HepG2 (cell line): Measurements from ENCODE around the gene RTEL1. TPM values are rescaled to one million over a fixed set of nuclear protein-coding genes. Genes with fewer than 3 reads are reported as not detected.

Source experiments
- CBFB ChIP-seq: sonication (generic); formaldehyde crosslinking; IDR thresholded peaks from 2 replicates; pipeline ENCODE4 v1.4.0; 2020; ENCODE audit warnings: missing genetic modification reagents
- EP300 ChIP-seq, 3 experiments: sonication (generic) in 1 of 3; formaldehyde crosslinking in 1 of 3; IDR thresholded peaks; 2 replicates each; pipeline versions ENCODE4 v1.5.1 to v1.6.1; 2011 to 2020; ENCODE audit warnings: low read depth in 2 of 3, low read length in 2 of 3, borderline replicate concordance in 1 of 3, improper control_type of control experiment in 1 of 3, mild to moderate bottlenecking in 1 of 3, missing genetic modification reagents in 1 of 3, moderate library complexity in 1 of 3
- FOSL2 ChIP-seq: sonication (generic); formaldehyde crosslinking; IDR thresholded peaks from 2 replicates; pipeline ENCODE4 v1.4.0; 2020; ENCODE audit warnings: missing genetic modification reagents
- FOXK1 ChIP-seq: sonication (generic); formaldehyde crosslinking; IDR thresholded peaks from 2 replicates; pipeline ENCODE4 v1.4.0; 2020; ENCODE audit warnings: low read depth, missing genetic modification reagents, borderline replicate concordance
- HMGXB3 ChIP-seq: sonication (generic); formaldehyde crosslinking; IDR thresholded peaks from 2 replicates; pipeline ENCODE4 v1.4.0; 2020; ENCODE audit warnings: missing genetic modification reagents, borderline replicate concordance
- MLX ChIP-seq: IDR thresholded peaks from 2 replicates; pipeline ENCODE4 v1.6.1; 2016
- PRPF4 ChIP-seq: fragments of 200-400 bp; formaldehyde crosslinking; IDR thresholded peaks from 2 replicates; pipeline ENCODE4 v1.6.1; 2016; ENCODE audit warnings: low read length, low read depth; ENCODE audit not compliant: poor library complexity, severe bottlenecking
- SIN3B ChIP-seq: fragments of 150-350 bp; IDR thresholded peaks from 2 replicates; pipeline ENCODE4 v1.6.1; 2014; ENCODE audit warnings: low read length
- TAF15 ChIP-seq: fragments of 200-400 bp; formaldehyde crosslinking; IDR thresholded peaks from one replicate; pipeline ENCODE4 v1.6.1; 2018; ENCODE audit warnings: mild to moderate bottlenecking, low read depth, low read length; ENCODE audit not compliant: poor library complexity, severe bottlenecking
- TCF12 ChIP-seq, 2 experiments: fragments of 450-650 bp in 1 of 2; sonication (generic) in 1 of 2; formaldehyde crosslinking in 1 of 2; IDR thresholded peaks; 2 replicates each; pipeline versions ENCODE4 v1.6.1 to v1.8.0; 2017 to 2022; ENCODE audit warnings: antibody characterized with exemption in 1 of 2, mild to moderate bottlenecking in 1 of 2, missing genetic modification reagents in 1 of 2, moderate library complexity in 1 of 2
- ZBTB42 ChIP-seq: sonication (generic); formaldehyde crosslinking; IDR thresholded peaks from 2 replicates; pipeline ENCODE4 v1.5.0; 2020; ENCODE audit warnings: mild to moderate bottlenecking, missing genetic modification reagents
- ZNF281 ChIP-seq: sonication (generic); formaldehyde crosslinking; IDR thresholded peaks from 2 replicates; pipeline ENCODE4 v1.4.0; 2020; ENCODE audit warnings: missing genetic modification reagents, borderline replicate concordance
- ZNF530 ChIP-seq: sonication (generic); formaldehyde crosslinking; IDR thresholded peaks from 2 replicates; pipeline ENCODE4 v1.5.0; 2020; ENCODE audit warnings: low read depth, mild to moderate bottlenecking, missing genetic modification reagents
- ZNF569 ChIP-seq: sonication (generic); formaldehyde crosslinking; IDR thresholded peaks from 2 replicates; pipeline ENCODE4 v1.5.0; 2020; ENCODE audit warnings: mild to moderate bottlenecking, missing genetic modification reagents, moderate library complexity, borderline replicate concordance
- ZNF614 ChIP-seq: IDR thresholded peaks from 2 replicates; pipeline ENCODE4 v1.6.1; 2018; ENCODE audit warnings: missing biosample characterization, missing genetic modification reagents, inconsistent platforms, borderline replicate concordance
- ZNF746 ChIP-seq: sonication (generic); formaldehyde crosslinking; IDR thresholded peaks from 2 replicates; pipeline ENCODE4 v1.8.0; 2022; ENCODE audit warnings: mild to moderate bottlenecking, missing genetic modification reagents
- ZNF777 ChIP-seq: sonication (generic); formaldehyde crosslinking; IDR thresholded peaks from 2 replicates; pipeline ENCODE4 v1.4.0; 2020; ENCODE audit warnings: missing genetic modification reagents
- ZNF883 ChIP-seq: sonication (generic); formaldehyde crosslinking; IDR thresholded peaks from 2 replicates; pipeline ENCODE4 v1.5.1; 2020; ENCODE audit warnings: mild to moderate bottlenecking, missing genetic modification reagents; ENCODE audit errors: not compliant biosample characterization
- ZSCAN20 ChIP-seq: sonication (generic); formaldehyde crosslinking; IDR thresholded peaks from 2 replicates; pipeline ENCODE4 v1.4.0; 2020; ENCODE audit warnings: missing genetic modification reagents, mild to moderate bottlenecking, borderline replicate concordance
- polyA plus RNA-seq, 8 experiments: library from polyadenylated mRNA; depleted of rRNA in 3 of 8; stranded (reverse) in 7 of 8; unstranded in 1 of 8; fragments of >200 nt; fragmentation: Illumina TruSeq in 4 of 8; extraction: Trizol in 4 of 8; gene quantifications; 2 replicates each; pipeline versions ENCODE4 v1.2.1 to v1.2.3, GENCODE V29; 2011 to 2016; ENCODE audit warnings: low read depth in 4 of 8, missing spikeins in 1 of 8, mixed read lengths in 1 of 8; ENCODE audit not compliant: insufficient read depth in 1 of 8
- total RNA-seq, 5 experiments: library from RNA; depleted of rRNA; stranded (reverse); fragments of >200 nt; fragmentation: Illumina TruSeq; extraction: Trizol; gene quantifications; 2 replicates each; pipeline ENCODE4 v1.2.3, GENCODE V29; 2016; ENCODE audit warnings: low read depth in 1 of 5

The RTEL1 gene
- total and polyA plus RNA-seq, 2 of the 13 experiments (the other 11 are each of a cell fraction or from before 2014, with no cell fraction given): 21.8 to 36.4 TPM

GRCh38 chr20:63653041-63653973 lies 4.8 kb upstream of the RTEL1 start, which contains the start of gene STMN3 (continued):
- TF ChIP-seq HMGXB3 (CRISPR knock-in tag) (peak; percentile 97), ZNF530 (CRISPR knock-in tag) (peak; percentile 96), SIN3B (no peak), TCF12 (IDR thresholded peaks at IDR 0.05) (no peak), TCF12 (CRISPR knock-in tag; IDR thresholded peaks at IDR 0.05) (peak; percentile 88; the same call in 1 of the 2 replicates), ZSCAN20 (peak; percentile 98), ZNF281 (CRISPR knock-in tag) (peak; percentile 91), MLX (CRISPR knock-in tag) (peak; percentile 92), FOSL2 (CRISPR knock-in tag) (peak; percentile 81), ZNF746 (CRISPR knock-in tag) (peak; percentile 96), ZNF569 (CRISPR knock-in tag) (no peak), ZNF614 (CRISPR knock-in tag) (peak; percentile 98), ZBTB42 (CRISPR knock-in tag) (peak; percentile 87; the same call in 1 of the 2 replicates), ZNF883 (peak; percentile 86), EP300 (IDR thresholded peaks at IDR 0.05; ENCODE audit: low read depth in 2 of 2, low read length in 2 of 2) (0 out of 4 replicates have a peak, but pooled peaks of 1 of the 2 experiments have one; percentile 39), EP300 (CRISPR knock-in tag; IDR thresholded peaks at IDR 0.05; ENCODE audit: borderline replicate concordance) (peak; percentile 82), CBFB (peak; percentile 85; the same call in 1 of the 2 replicates), TAF15 (no peak), PRPF4 (no peak), FOXK1 (peak; percentile 93; the same call in 1 of the 2 replicates), ZNF777 (CRISPR knock-in tag) (peak; percentile 82)
